Activated naive CD4-positive, alpha-beta T cell (primary cell): Measurements from ENCODE around the gene PAK2.
"Not testable (repeated sequence)": the region's sequence is repeated elsewhere in the genome, so short reads cannot be mapped to it uniquely, and the experiment has no call there.

Experiments
- DNase-seq, 4 experiments: peaks; one replicate each; lab custom pipeline; 2025; lab: John Stamatoyannopoulos, UW

The PAK2 gene

GRCh38 chr3:196788528-196788927, 48.9 kb downstream of the PAK2 start:
- no peak for DNase-seq

- no peak for DNase-seq
Observed at GRCh38 chr3:196789885-196790359, 50.3 kb downstream of the PAK2 start.

- DNase-seq, result no peak
Observed at GRCh38 chr3:196790636-196791035, 51.0 kb downstream of the PAK2 start.

- no peak for DNase-seq
Observed at GRCh38 chr3:196792771-196793170, 53.1 kb downstream of the PAK2 start.

GRCh38 chr3:196793246-196793645, 53.6 kb downstream of the PAK2 start:
- DNase-seq, result no peak

- no peak for DNase-seq
Observed at GRCh38 chr3:196794467-196794866, 54.8 kb downstream of the PAK2 start.

GRCh38 chr3:196796317-196796716, 56.7 kb downstream of the PAK2 start:
- DNase-seq, result no peak

- no peak for DNase-seq
Observed at GRCh38 chr3:196800742-196801434, 61.2 kb downstream of the PAK2 start.

- DNase-seq, result no peak
Observed at GRCh38 chr3:196803891-196804468, 64.3 kb downstream of the PAK2 start.

GRCh38 chr3:196804773-196805172, 65.1 kb downstream of the PAK2 start:
- no peak for DNase-seq

GRCh38 chr3:196810963-196811581, 71.4 kb downstream of the PAK2 start:
- no peak for DNase-seq

- DNase-seq, result no peak
Observed at GRCh38 chr3:196812853-196813252, 73.2 kb downstream of the PAK2 start.

- DNase-seq, result no peak
Observed at GRCh38 chr3:196813903-196814302, 74.2 kb downstream of the PAK2 start.

GRCh38 chr3:196821806-196822355, 82.2 kb downstream of the PAK2 start:
- no peak for DNase-seq

- not testable (repeated sequence) for DNase-seq
Observed at GRCh38 chr3:196829651-196830050, 90.0 kb downstream of the PAK2 start.

GRCh38 chr3:196835086-196835485, 95.4 kb downstream of the PAK2 start:
- DNase-seq, result no peak

- DNase-seq, result not testable (repeated sequence)
Observed at GRCh38 chr3:196836626-196837025, 97.0 kb downstream of the PAK2 start.

- peak; percentile 5 to 57 (median 40) for DNase-seq
Observed at GRCh38 chr3:196837819-196838420, 98.3 kb downstream of the PAK2 start.

- DNase-seq, result not testable (repeated sequence)
Observed at GRCh38 chr3:196839351-196839750, 99.7 kb downstream of the PAK2 start.

GRCh38 chr3:196842567-196843434, 103.1 kb downstream of the PAK2 start:
- DNase-seq, result no peak

- no peak for DNase-seq
Observed at GRCh38 chr3:196843435-196844110, 103.9 kb downstream of the PAK2 start.
